H1 (cell line): Measurements from ENCODE around the gene CNOT6. TPM values are rescaled to one million over a fixed set of nuclear protein-coding genes. Genes with fewer than 3 reads are reported as not detected.

ENCODE experiments used
- ATF2 ChIP-seq: IDR thresholded peaks from 2 replicates; pipeline ENCODE4 v1.6.1; 2012; ENCODE audit warnings: low read length, inconsistent platforms
- ATF3 ChIP-seq: IDR thresholded peaks from 2 replicates; pipeline ENCODE4 v1.6.1; 2011; ENCODE audit warnings: low read depth, mild to moderate bottlenecking, low read length; ENCODE audit not compliant: insufficient read depth
- CEBPB ChIP-seq: IDR thresholded peaks from 2 replicates; pipeline ENCODE4 v1.6.1; 2012; ENCODE audit warnings: low read depth, low read length
- SIRT6 ChIP-seq: IDR thresholded peaks from one replicate; pipeline ENCODE4 v1.7.1; 2012; ENCODE audit warnings: low read length, inconsistent platforms
- TAF1 ChIP-seq: IDR thresholded peaks from 2 replicates; pipeline ENCODE4 v1.6.1; 2011; ENCODE audit warnings: mild to moderate bottlenecking, low read depth, low read length
- TAF7 ChIP-seq: optimal IDR thresholded peaks from 2 replicates; pipeline ENCODE3; 2011; ENCODE audit warnings: low read depth, mild to moderate bottlenecking, inconsistent platforms, low read length, moderate library complexity, borderline replicate concordance
- YY1 ChIP-seq: IDR thresholded peaks from 2 replicates; pipeline ENCODE4 v1.6.1; 2011; ENCODE audit warnings: low read depth, mild to moderate bottlenecking, low read length
- polyA plus RNA-seq, 7 experiments: library from polyadenylated mRNA; depleted of rRNA in 3 of 7; stranded (reverse) in 5 of 7; unstranded in 2 of 7; fragments of >200 nt in 5 of 7; fragments of 200-250 nt in 2 of 7; gene quantifications; 1 replicate in 5 of 7; 2 replicates in 1 of 7; 4 replicates in 1 of 7; pipeline versions ENCODE4 v1.2.1 to v1.2.3, GENCODE V29; 2011 to 2013; ENCODE audit warnings: missing spikeins in 2 of 7, mixed read lengths in 2 of 7
- total RNA-seq: library from RNA; stranded (reverse); fragmentation: NEBNext Ultra II Directional; extraction: Animal tissue kit (Norgen Biotek cat#: 25700); gene quantifications from 2 replicates; pipeline ENCODE4 v1.2.1, GENCODE V29; 2021

Gene CNOT6
- total and polyA plus RNA-seq, 2 of the 8 experiments (the other 6 are each of a cell fraction or from before 2014, with no cell fraction given), result 10.7 to 45.4 TPM

GRCh38 chr5:180625791-180626660, 131.8 kb downstream of the CNOT6 start (continued):
- TF ChIP-seq ATF3, result no peak
- no peak for TF ChIP-seq TAF7
- TF ChIP-seq CEBPB, result no peak
- TF ChIP-seq SIRT6, result no peak
- no peak for TF ChIP-seq YY1
- TF ChIP-seq TAF1, result no peak
- no peak for TF ChIP-seq ATF2
